Vagina (tissue), 2 donors: ENCODE results near the gene CHCHD1. TPM values are rescaled to one million over a fixed set of nuclear protein-coding genes. Genes with fewer than 3 reads are reported as not detected.

Source experiments
- DNase-seq, 2 donors: peaks; one replicate each; pipeline ENCODE4 v3.0.0-alpha.2; 2017; ENCODE audit errors: extremely low spot score in 2 of 2
- H3K27ac ChIP-seq: fragments of 200-600 bp; sonication (generic); one replicate; pipeline ENCODE4 v1.5.1; 2019
- H3K27me3 ChIP-seq: fragments of 200-600 bp; sonication (generic); one replicate; pipeline ENCODE4 v1.5.1; 2019
- H3K36me3 ChIP-seq, 2 donors: fragments of 200-600 bp; sonication (generic); one replicate each; pipeline ENCODE4 v1.5.1; 2017 to 2019
- H3K4me1 ChIP-seq: fragments of 200-600 bp; sonication (generic); one replicate; pipeline ENCODE4 v1.5.1; 2019
- H3K4me3 ChIP-seq, 2 donors: fragments of 200-600 bp; sonication (generic); 1 replicate in 1 of 2; 2 replicates in 1 of 2; pipeline ENCODE4 v1.5.1; 2016 to 2019
- H3K9me3 ChIP-seq: fragments of 200-600 bp; sonication (generic); one replicate; pipeline ENCODE4 v1.5.1; 2019
- CTCF ChIP-seq, 3 experiments: fragments of 450-650 bp in 2 of 3; fragments of 200-600 bp in 1 of 3; sonication (generic) in 1 of 3; IDR thresholded peaks; one replicate each; pipeline ENCODE4 v1.5.1; 2017 to 2019; ENCODE audit warnings: antibody characterized with exemption in 3 of 3, mild to moderate bottlenecking in 2 of 3, moderate library complexity in 2 of 3
- POLR2A ChIP-seq, 2 donors: fragments of 450-650 bp; IDR thresholded peaks; one replicate each; pipeline ENCODE4 v1.6.1; 2017; ENCODE audit warnings: antibody characterized with exemption in 2 of 2, mild to moderate bottlenecking in 2 of 2, moderate library complexity in 2 of 2
- POLR2AphosphoS5 ChIP-seq, 2 donors: sonication (generic); formaldehyde crosslinking; IDR thresholded peaks; one replicate each; pipeline ENCODE4 v1.9.0; 2017; ENCODE audit warnings: antibody characterized with exemption in 2 of 2, mild to moderate bottlenecking in 2 of 2, low read depth in 1 of 2; ENCODE audit not compliant: insufficient read depth in 1 of 2
- intact Hi-C: fragments of 100-400 bp; cut with DNase I; formaldehyde crosslinking; loops from one replicate; pipeline ENCODE4 v1.15.1; 2023
- total RNA-seq: library from RNA; depleted of rRNA; stranded (reverse); fragments of >200 nt; gene quantifications from one replicate; pipeline ENCODE4 v1.2.3, GENCODE V29; 2016

The CHCHD1 gene
- total RNA-seq, 1 donor from 2014 or later: 19.6 TPM

GRCh38 chr10:73802276-73802991 lies 20.6 kb downstream of the CHCHD1 start:
- Histone ChIP-seq H3K4me3 (no peak overlapping the region), H3K27me3 (no peaks in the 10 kb centered on the region), H3K36me3 (peaks cover 4 to 82% of the 10 kb centered on the region in 2 donors), H3K9me3 (no peaks in the 10 kb centered on the region), H3K27ac (no peak overlapping the region), H3K4me1 (peaks cover 12% of the 10 kb centered on the region)
- TF ChIP-seq CTCF (IDR thresholded peaks at IDR 0.05) (no peak), POLR2A (IDR thresholded peaks at IDR 0.05) (no peak), POLR2AphosphoS5 (IDR thresholded peaks at IDR 0.05; ENCODE audit: insufficient read depth in 1 of 2, low read depth in 1 of 2) (no peak)
- intact Hi-C loops: no loop called here
- DNase-seq: no peak

GRCh38 chr10:73803680-73804286 lies 21.9 kb downstream of the CHCHD1 start:
- Histone ChIP-seq H3K36me3 (peaks cover 4 to 82% of the 10 kb centered on the region in 2 donors), H3K4me3 (no peak overlapping the region), H3K9me3 (no peaks in the 10 kb centered on the region), H3K4me1 (peaks cover 18% of the 10 kb centered on the region), H3K27ac (no peak overlapping the region), H3K27me3 (no peaks in the 10 kb centered on the region)
- DNase-seq: no peak
- TF ChIP-seq CTCF (IDR thresholded peaks at IDR 0.05) (no peak), POLR2A (IDR thresholded peaks at IDR 0.05) (no peak), POLR2AphosphoS5 (IDR thresholded peaks at IDR 0.05; ENCODE audit: insufficient read depth in 1 of 2, low read depth in 1 of 2) (no peak)
- intact Hi-C loops: no loop called here

GRCh38 chr10:73806176-73806950 lies 24.5 kb downstream of the CHCHD1 start:
- no peaks in the 10 kb centered on the region for H3K27me3 ChIP-seq
- peak overlapping the region; percentile 6 for H3K27ac ChIP-seq
- H3K9me3 ChIP-seq: no peaks in the 10 kb centered on the region
- TF ChIP-seq POLR2A (IDR thresholded peaks at IDR 0.05): no peak
- TF ChIP-seq POLR2AphosphoS5 (IDR thresholded peaks at IDR 0.05; ENCODE audit: insufficient read depth in 1 of 2, low read depth in 1 of 2): no peak
- TF ChIP-seq CTCF (IDR thresholded peaks at IDR 0.05): no peak
- peaks cover 4 to 69% of the 10 kb centered on the region in 2 donors for H3K36me3 ChIP-seq
- intact Hi-C loops: no loop called here
- peaks cover 29% of the 10 kb centered on the region for H3K4me1 ChIP-seq
- no peak for DNase-seq
- no peak overlapping the region for H3K4me3 ChIP-seq

- no peaks in the 10 kb centered on the region for H3K27me3 ChIP-seq
- intact Hi-C loops: no loop called here
- no peak overlapping the region for H3K4me3 ChIP-seq
- H3K4me1 ChIP-seq: peaks cover 35% of the 10 kb centered on the region
- no peak for DNase-seq
- H3K9me3 ChIP-seq: no peaks in the 10 kb centered on the region
- no peak overlapping the region for H3K27ac ChIP-seq
- peaks cover 4 to 58% of the 10 kb centered on the region in 2 donors for H3K36me3 ChIP-seq
- TF ChIP-seq POLR2AphosphoS5 (IDR thresholded peaks at IDR 0.05; ENCODE audit: insufficient read depth in 1 of 2, low read depth in 1 of 2) (no peak), POLR2A (IDR thresholded peaks at IDR 0.05) (no peak), CTCF (IDR thresholded peaks at IDR 0.05) (no peak)
These were observed 25.6 kb downstream of the CHCHD1 start for GRCh38 chr10:73807471-73807870.
